PC-9 (cell line): ENCODE measurements around the gene GLYATL1.

Experiments
- EZH2 ChIP-seq: fragments of 200-600 bp; sonication (generic); IDR thresholded peaks from 2 replicates; pipeline ENCODE4 v1.8.0; 2017; ENCODE audit warnings: antibody characterized with exemption, low read depth
- TF ChIP-seq, protein P1 (sequence below): fragments of 200-600 bp; sonication (generic); conservative IDR thresholded peaks from 2 replicates; pipeline ENCODE4 v1.6.1; 2017; ENCODE audit warnings: mixed run types, antibody characterized with exemption, mild to moderate bottlenecking, moderate library complexity

- TF ChIP-seq, protein P1, sequence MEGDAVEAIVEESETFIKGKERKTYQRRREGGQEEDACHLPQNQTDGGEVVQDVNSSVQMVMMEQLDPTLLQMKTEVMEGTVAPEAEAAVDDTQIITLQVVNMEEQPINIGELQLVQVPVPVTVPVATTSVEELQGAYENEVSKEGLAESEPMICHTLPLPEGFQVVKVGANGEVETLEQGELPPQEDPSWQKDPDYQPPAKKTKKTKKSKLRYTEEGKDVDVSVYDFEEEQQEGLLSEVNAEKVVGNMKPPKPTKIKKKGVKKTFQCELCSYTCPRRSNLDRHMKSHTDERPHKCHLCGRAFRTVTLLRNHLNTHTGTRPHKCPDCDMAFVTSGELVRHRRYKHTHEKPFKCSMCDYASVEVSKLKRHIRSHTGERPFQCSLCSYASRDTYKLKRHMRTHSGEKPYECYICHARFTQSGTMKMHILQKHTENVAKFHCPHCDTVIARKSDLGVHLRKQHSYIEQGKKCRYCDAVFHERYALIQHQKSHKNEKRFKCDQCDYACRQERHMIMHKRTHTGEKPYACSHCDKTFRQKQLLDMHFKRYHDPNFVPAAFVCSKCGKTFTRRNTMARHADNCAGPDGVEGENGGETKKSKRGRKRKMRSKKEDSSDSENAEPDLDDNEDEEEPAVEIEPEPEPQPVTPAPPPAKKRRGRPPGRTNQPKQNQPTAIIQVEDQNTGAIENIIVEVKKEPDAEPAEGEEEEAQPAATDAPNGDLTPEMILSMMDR, result no peak
- no peak for TF ChIP-seq EZH2
Measured at GRCh38 chr11:58893899-58894298, 45.4 kb upstream of the GLYATL1 start.
